ENCODE measurements around the gene RBBP8NL.

DNA sequence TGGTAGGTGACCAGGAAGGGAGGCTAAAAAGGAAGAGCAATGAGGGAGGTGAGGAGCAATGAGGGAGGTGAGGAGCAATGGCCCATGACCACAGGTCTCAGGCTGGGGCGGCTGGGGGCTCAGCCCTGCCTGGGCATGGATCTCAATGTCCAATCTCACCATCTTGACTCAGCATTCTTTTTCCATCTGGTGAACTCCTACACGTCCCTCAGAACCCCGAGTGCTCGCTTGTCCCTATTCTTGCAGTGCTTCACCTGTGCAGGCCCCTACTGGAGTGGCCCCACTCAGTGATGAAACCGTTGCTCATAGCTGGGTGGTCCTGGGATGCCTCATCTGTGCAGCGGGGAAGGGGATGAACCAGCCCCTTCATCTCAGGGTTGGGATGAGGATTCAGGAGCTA is 16.9 kb upstream of the RBBP8NL start:
- TF ChIP-seq CTCF (IDR thresholded peaks at IDR 0.05) = no peak
- TF ChIP-seq POLR2A (IDR thresholded peaks at IDR 0.05) = no peak
